Endodermal cell (in vitro differentiated cells): ENCODE data around the gene THRA. TPM values are rescaled to one million over a fixed set of nuclear protein-coding genes. Genes with fewer than 3 reads are reported as not detected.

Source experiments
- DNase-seq: peaks from one replicate; pipeline ENCODE4 v3.0.0-alpha.2; 2017
- H3K27ac ChIP-seq: 2 replicates; pipeline ENCODE4 v1.5.1; 2013; ENCODE audit warnings: mild to moderate bottlenecking, low read depth, low read length, moderate library complexity
- H3K27me3 ChIP-seq: 2 replicates; pipeline ENCODE4 v1.6.1; 2013; ENCODE audit warnings: mild to moderate bottlenecking, low read length, moderate library complexity; ENCODE audit not compliant: insufficient read depth, control insufficient read depth, poor library complexity, severe bottlenecking
- H3K36me3 ChIP-seq: 2 replicates; pipeline ENCODE4 v1.7.0; 2013; ENCODE audit warnings: mild to moderate bottlenecking, low read length, moderate library complexity; ENCODE audit not compliant: control insufficient read depth, insufficient read depth
- H3K4me1 ChIP-seq: one replicate; pipeline ENCODE4 v1.7.0; 2013; ENCODE audit warnings: low read length; ENCODE audit not compliant: control insufficient read depth, insufficient read depth
- H3K4me3 ChIP-seq: 2 replicates; pipeline ENCODE4 v1.5.1; 2013; ENCODE audit warnings: mild to moderate bottlenecking, low read length, moderate library complexity
- H3K9ac ChIP-seq: 2 replicates; pipeline ENCODE4 v1.6.1; 2013; ENCODE audit warnings: mild to moderate bottlenecking, low read length, moderate library complexity; ENCODE audit not compliant: poor library complexity, severe bottlenecking; ENCODE audit errors: extremely low read depth
- H3K9me3 ChIP-seq: 2 replicates; pipeline ENCODE4 v1.6.1; 2013; ENCODE audit warnings: mild to moderate bottlenecking, low read length, moderate library complexity; ENCODE audit not compliant: control insufficient read depth
- H3K27ac Mint-ChIP-seq: 2 replicates; pipeline ENCODE4 v1.8.0; 2020; ENCODE audit warnings: mixed read lengths
- H3K27me3 Mint-ChIP-seq: 2 replicates; pipeline ENCODE4 v1.8.0; 2021; ENCODE audit warnings: mild to moderate bottlenecking, mixed read lengths; ENCODE audit not compliant: insufficient read depth
- H3K36me3 Mint-ChIP-seq: 2 replicates; pipeline ENCODE4 v1.8.0; 2020; ENCODE audit warnings: low read depth, mixed read lengths
- H3K4me1 Mint-ChIP-seq: 2 replicates; pipeline ENCODE4 v1.8.0; 2020; ENCODE audit warnings: mixed read lengths
- H3K4me3 Mint-ChIP-seq: 2 replicates; pipeline ENCODE4 v1.8.0; 2020; ENCODE audit warnings: mild to moderate bottlenecking, moderate library complexity, mixed read lengths
- H3K9me3 Mint-ChIP-seq: 2 replicates; pipeline ENCODE4 v1.8.0; 2020; ENCODE audit warnings: mild to moderate bottlenecking, mixed read lengths
- CTCF ChIP-seq: fragments of 200-600 bp; sonication (generic); conservative IDR thresholded peaks from 2 replicates; pipeline ENCODE4 v1.5.0; 2021; ENCODE audit warnings: antibody characterized with exemption, mild to moderate bottlenecking
- WGBS, 2 experiments: methylation state at CpG; one replicate each; pipeline versions ENCODE4 v1.1.5 to v1.1.7; 2013; ENCODE audit warnings: missing lambda C conversion rate in 2 of 2, mixed read lengths in 1 of 2; ENCODE audit not compliant: insufficient coverage in 1 of 2, insufficient read length in 1 of 2; 5-methylcytosine and 5-hydroxymethylcytosine counted together
- total RNA-seq, 2 donors: library from RNA; stranded (reverse); fragmentation: NEBNext Ultra II Directional in 1 of 2; extraction: Animal tissue kit (Norgen Biotek cat#: 25700) in 1 of 2; gene quantifications; 2 replicates in 1 of 2; 3 replicates in 1 of 2; pipeline ENCODE4 v1.2.1, GENCODE V29; 2021

THRA gene
- total RNA-seq, 2 donors from 2014 or later: 12.7 to 14.4 TPM

- 76 to 82% methylated on average over 7 to 15 of the region's 18 CpGs for WGBS, 2 experiments
- Histone ChIP-seq H3K4me3 (no peak overlapping the region), H3K27me3 (no peaks in the 10 kb centered on the region), H3K9me3 (no peaks in the 10 kb centered on the region), H3K4me1 (no peaks in the 10 kb centered on the region), H3K9ac (no peak overlapping the region), H3K36me3 (peaks cover 9% of the 10 kb centered on the region), H3K27ac (no peak overlapping the region)
- TF ChIP-seq CTCF: no peak
- no peak overlapping the region for H3K27ac Mint-ChIP-seq
- peak; percentile 71 for DNase-seq
- H3K4me3 Mint-ChIP-seq: no peak overlapping the region
- no peaks in the 10 kb centered on the region for H3K4me1 Mint-ChIP-seq
- no peaks in the 10 kb centered on the region for H3K27me3 Mint-ChIP-seq
- no peaks in the 10 kb centered on the region for H3K9me3 Mint-ChIP-seq
- peaks cover 37% of the 10 kb centered on the region for H3K36me3 Mint-ChIP-seq
These were observed 29.1 kb downstream of the THRA start for GRCh38 chr17:40091691-40092397.

- Histone ChIP-seq H3K4me1 (no peaks in the 10 kb centered on the region), H3K4me3 (no peak overlapping the region), H3K9ac (no peak overlapping the region), H3K27ac (no peak overlapping the region), H3K27me3 (no peaks in the 10 kb centered on the region), H3K9me3 (no peaks in the 10 kb centered on the region), H3K36me3 (peaks cover 1% of the 10 kb centered on the region)
- DNase-seq: no peak
- 78% methylated on average over 2 of the region's 3 CpGs; no CpG with 5 or more reads in 1 of the 2 experiments for WGBS, 2 experiments
- Mint-ChIP-seq H3K9me3 (no peaks in the 10 kb centered on the region), H3K36me3 (peaks cover 31% of the 10 kb centered on the region), H3K27me3 (no peaks in the 10 kb centered on the region), H3K4me3 (no peak overlapping the region), H3K4me1 (no peaks in the 10 kb centered on the region), H3K27ac (no peak overlapping the region)
- no peak for TF ChIP-seq CTCF
These were observed 29.8 kb downstream of the THRA start for GRCh38 chr17:40092581-40092980.

- H3K27ac ChIP-seq: no peak overlapping the region
- Mint-ChIP-seq H3K4me3 (no peak overlapping the region), H3K27ac (peak overlapping the region; percentile 58), H3K9me3 (no peaks in the 10 kb centered on the region), H3K4me1 (peaks cover 3% of the 10 kb centered on the region), H3K27me3 (peaks cover 1% of the 10 kb centered on the region), H3K36me3 (peaks cover 31% of the 10 kb centered on the region)
- H3K4me3 ChIP-seq: no peak overlapping the region
- WGBS, 2 experiments: 93 to 94% methylated on average over 26 to 29 of the region's 29 CpGs
- H3K4me1 ChIP-seq: no peaks in the 10 kb centered on the region
- no peak for DNase-seq
- no peak overlapping the region for H3K9ac ChIP-seq
- H3K9me3 ChIP-seq: no peaks in the 10 kb centered on the region
- no peaks in the 10 kb centered on the region for H3K36me3 ChIP-seq
- TF ChIP-seq CTCF: no peak
- no peaks in the 10 kb centered on the region for H3K27me3 ChIP-seq
These were observed 30.3 kb downstream of the THRA start for GRCh38 chr17:40093005-40093579.
